GM18520 (cell line): Measurements from ENCODE around the gene GPR152.
"Not testable (repeated sequence)": the region's sequence is repeated elsewhere in the genome, so short reads cannot be mapped to it uniquely, and the experiment has no call there.

Source experiments
- ATAC-seq: cut with Tn5 transposase; IDR thresholded peaks from one replicate; pipeline ENCODE4 v1.9.1; 2021; ENCODE audit not compliant: unreplicated experiment

The GPR152 gene

GRCh38 chr11:67466367-67466766 is 13.8 kb upstream of the GPR152 start:
- ATAC-seq = no peak

- ATAC-seq = not testable (repeated sequence)
Measured at GRCh38 chr11:67465530-67465929, 13.0 kb upstream of the GPR152 start.

GRCh38 chr11:67465189-67465510 is 12.6 kb upstream of the GPR152 start:
- no peak for ATAC-seq

GRCh38 chr11:67464411-67465188 is 12.1 kb upstream of the GPR152 start:
- ATAC-seq = no peak

DNA sequence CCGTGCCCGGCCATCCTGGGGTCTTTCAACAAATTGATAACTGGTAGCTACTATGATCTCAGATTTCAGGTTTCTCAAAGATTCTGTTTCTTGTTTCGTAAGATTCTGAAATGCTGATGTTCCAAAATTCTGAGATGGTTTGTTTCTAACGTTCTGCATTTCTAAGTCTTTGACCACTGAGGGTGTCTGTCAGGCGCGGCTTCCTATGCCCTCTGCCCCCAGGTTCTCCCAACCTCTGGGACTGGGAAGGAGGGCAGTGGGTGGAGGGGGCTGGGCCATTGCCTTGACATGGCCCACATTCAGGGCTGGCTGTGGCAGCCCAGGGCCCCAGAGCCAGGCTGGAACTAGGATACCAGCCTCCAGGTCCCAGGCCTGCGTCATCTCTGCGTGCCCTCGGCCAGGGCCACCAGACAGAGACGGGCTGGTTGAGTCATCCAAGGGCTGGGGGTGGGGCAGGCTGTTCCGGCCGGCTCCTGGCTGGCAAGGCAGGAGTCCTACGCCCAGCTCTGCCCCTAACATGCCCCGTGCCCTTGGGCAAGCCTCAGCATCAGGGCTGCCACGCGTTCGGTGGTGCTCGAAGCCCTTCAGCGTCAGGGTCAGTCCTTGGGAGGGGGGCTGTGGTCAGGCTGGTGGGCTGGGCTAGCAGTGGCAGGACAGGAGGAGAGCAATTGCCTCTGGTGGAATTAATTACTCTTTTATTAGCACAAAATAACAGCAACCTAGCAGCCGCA is 11.3 kb upstream of the GPR152 start:
- ATAC-seq = no peak

- ATAC-seq = no peak
Measured at GRCh38 chr11:67463186-67463585, 10.7 kb upstream of the GPR152 start.

GRCh38 chr11:67458266-67458665 is 5.7 kb upstream of the GPR152 start:
- ATAC-seq = no peak

- no peak for ATAC-seq
Measured at GRCh38 chr11:67457453-67457852, 4.9 kb upstream of the GPR152 start.

GRCh38 chr11:67456068-67456705 is 3.7 kb upstream of the GPR152 start:
- no peak for ATAC-seq

GRCh38 chr11:67455054-67455453 is 2.5 kb upstream of the GPR152 start, which contains the start of gene CABP4:
Gene CABP4, plus strand, starts transcription at chr11:67455354. Its CDS starts 70 bp downstream, at chr11:67455424.
- ATAC-seq = no peak

GRCh38 chr11:67453816-67454732 is 1.5 kb upstream of the GPR152 start:
- ATAC-seq = no peak

GRCh38 chr11:67451658-67451976 is 912 bp downstream of the GPR152 start:
- no peak for ATAC-seq

- ATAC-seq = no peak
Measured at GRCh38 chr11:67450796-67451657, 1.5 kb downstream of the GPR152 start.

DNA sequence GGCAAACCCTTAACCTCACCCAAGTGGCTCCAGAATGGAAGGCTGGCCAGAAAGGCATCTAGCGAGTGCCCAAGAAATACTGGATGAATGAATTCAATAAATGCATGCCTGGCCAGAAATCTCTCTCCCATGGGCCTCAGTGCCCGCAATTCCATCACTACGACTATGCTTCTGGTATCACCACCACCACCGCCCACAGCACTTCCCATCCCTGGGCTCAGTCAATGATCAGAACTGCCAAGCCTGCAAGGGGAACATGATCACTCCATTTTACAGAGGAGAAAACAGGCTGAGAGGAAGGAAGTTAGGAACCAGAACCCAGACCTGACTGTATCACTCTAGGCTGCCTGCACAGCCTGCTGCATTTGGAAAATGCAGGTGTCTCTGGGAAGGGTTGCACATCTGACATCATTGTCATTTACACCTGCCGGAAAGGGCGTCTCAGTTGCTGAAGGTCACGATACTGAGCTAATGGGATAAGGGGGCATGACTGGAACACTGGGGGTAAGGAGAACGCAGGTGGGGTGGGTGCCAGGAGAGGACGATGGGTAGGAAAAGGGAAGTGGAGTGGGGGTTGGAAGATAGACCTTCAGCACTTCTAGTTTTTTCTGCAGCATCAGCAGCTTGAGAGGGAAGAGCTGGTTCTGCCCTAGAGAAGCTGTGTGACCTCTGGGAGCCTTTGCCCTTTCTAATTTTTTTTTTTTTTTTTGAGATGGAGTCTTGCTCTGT is 3.2 kb downstream of the GPR152 start:
- ATAC-seq = no peak

GRCh38 chr11:67448220-67448609 is 4.3 kb downstream of the GPR152 start:
- no peak for ATAC-seq

- ATAC-seq = no peak
Measured at GRCh38 chr11:67445515-67445914, 7.0 kb downstream of the GPR152 start.

- no peak for ATAC-seq
Measured at GRCh38 chr11:67442504-67443404, 9.8 kb downstream of the GPR152 start.

- no peak for ATAC-seq
Measured at GRCh38 chr11:67441731-67442351, 10.7 kb downstream of the GPR152 start.
